ENCODE measurements around the gene ZNF512B. TPM values are rescaled to one million over a fixed set of nuclear protein-coding genes. Genes with fewer than 3 reads are reported as not detected.

The ZNF512B gene
- total RNA-seq, 3 donors from 2014 or later (not counting 1 experiment from before 2014, with no cell fraction given): 11.5 to 16.8 (median 13.8) TPM

- H3K4me1 Mint-ChIP-seq: peaks cover 26 to 42% of the 10 kb centered on the region in 2 donors
- no peak for TF ChIP-seq CTCF (IDR thresholded peaks at IDR 0.05)
- intact Hi-C loops (cut with micrococcal nuclease): no loop called here
- no peak overlapping the region for H3K27ac Mint-ChIP-seq
- no peak overlapping the region for H3K4me3 ChIP-seq (ENCODE audit: low read length)
- no peaks in the 10 kb centered on the region for H3K27me3 ChIP-seq (ENCODE audit: control insufficient read depth, insufficient read depth, low read length)
- H3K9me3 ChIP-seq (ENCODE audit: control insufficient read depth, insufficient read depth, low read length): no peaks in the 10 kb centered on the region
- H3K36me3 ChIP-seq (ENCODE audit: control insufficient read depth, insufficient read depth, low read length): peaks cover 40% of the 10 kb centered on the region
- no peak overlapping the region for H3K4me3 Mint-ChIP-seq
- H3K4me1 ChIP-seq (ENCODE audit: control insufficient read depth, insufficient read depth, low read length): peaks cover 54% of the 10 kb centered on the region
- no peaks in the 10 kb centered on the region for H3K9me3 Mint-ChIP-seq
- 95% methylated on average over 35 of the region's 35 CpGs for WGBS (ENCODE audit: insufficient coverage)
- ATAC-seq (no peak), DNase-seq (no peak)
- no peaks in the 10 kb centered on the region for H3K36me3 Mint-ChIP-seq
- no peaks in the 10 kb centered on the region for H3K27me3 Mint-ChIP-seq (ENCODE audit: low read depth in 2 of 2)
- H3K27ac ChIP-seq (ENCODE audit: low read length): no peak overlapping the region
Measured at GRCh38 chr20:63944078-63944941, 25.4 kb downstream of the ZNF512B start.

- peaks cover 51% of the 10 kb centered on the region for H3K4me1 ChIP-seq (ENCODE audit: control insufficient read depth, insufficient read depth, low read length)
- intact Hi-C loops (cut with micrococcal nuclease): no loop called here
Measured at GRCh38 chr20:63943808-63944077, 26.0 kb downstream of the ZNF512B start.

GRCh38 chr20:63942969-63943807 is 26.5 kb downstream of the ZNF512B start:
- peaks cover 15 to 31% of the 10 kb centered on the region in 2 donors for H3K4me1 Mint-ChIP-seq
- Histone ChIP-seq H3K36me3 (ENCODE audit: control insufficient read depth, insufficient read depth, low read length) (peaks cover 43% of the 10 kb centered on the region), H3K4me3 (ENCODE audit: low read length) (no peak overlapping the region), H3K9me3 (ENCODE audit: control insufficient read depth, insufficient read depth, low read length) (no peaks in the 10 kb centered on the region), H3K27me3 (ENCODE audit: control insufficient read depth, insufficient read depth, low read length) (no peaks in the 10 kb centered on the region), H3K4me1 (ENCODE audit: control insufficient read depth, insufficient read depth, low read length) (peaks cover 45% of the 10 kb centered on the region), H3K27ac (ENCODE audit: low read length) (no peak overlapping the region)
- H3K9me3 Mint-ChIP-seq: no peaks in the 10 kb centered on the region
- H3K36me3 Mint-ChIP-seq: no peaks in the 10 kb centered on the region
- H3K27ac Mint-ChIP-seq: no peak overlapping the region
- no peaks in the 10 kb centered on the region for H3K27me3 Mint-ChIP-seq (ENCODE audit: low read depth in 2 of 2)
- DNase-seq (no peak), ATAC-seq (no peak)
- no peak overlapping the region for H3K4me3 Mint-ChIP-seq
- WGBS (ENCODE audit: insufficient coverage): 90% methylated on average over 19 of the region's 19 CpGs
- intact Hi-C loops (cut with micrococcal nuclease): no loop called here
- TF ChIP-seq CTCF (IDR thresholded peaks at IDR 0.05): no peak

More at GRCh38 chr20:63943808-63944077, 26.0 kb downstream of the ZNF512B start:
- no peak overlapping the region for H3K27ac ChIP-seq (ENCODE audit: low read length)
- TF ChIP-seq CTCF (IDR thresholded peaks at IDR 0.05): no peak
- whole genome bisulfite sequencing (ENCODE audit: insufficient coverage): 98% methylated on average over 3 of the region's 3 CpGs
- no peak overlapping the region for H3K27ac Mint-ChIP-seq
- DNase-seq: no peak
- ATAC-seq: no peak
- H3K27me3 ChIP-seq (ENCODE audit: control insufficient read depth, insufficient read depth, low read length): no peaks in the 10 kb centered on the region
- H3K9me3 ChIP-seq (ENCODE audit: control insufficient read depth, insufficient read depth, low read length): no peaks in the 10 kb centered on the region
- H3K36me3 Mint-ChIP-seq: no peaks in the 10 kb centered on the region
- no peaks in the 10 kb centered on the region for H3K9me3 Mint-ChIP-seq
- peaks cover 43% of the 10 kb centered on the region for H3K36me3 ChIP-seq (ENCODE audit: control insufficient read depth, insufficient read depth, low read length)
- peaks cover 20 to 36% of the 10 kb centered on the region in 2 donors for H3K4me1 Mint-ChIP-seq
- no peak overlapping the region for H3K4me3 ChIP-seq (ENCODE audit: low read length)
- H3K4me3 Mint-ChIP-seq: no peak overlapping the region
- no peaks in the 10 kb centered on the region for H3K27me3 Mint-ChIP-seq (ENCODE audit: low read depth in 2 of 2)

Data from natural killer cell (primary cell).